GM23338 (cell line): ENCODE measurements around the gene UBTF.

Source experiments
- CREB1 ChIP-seq: fragments of 250-450 bp; sonication (Bioruptor Pico); IDR thresholded peaks from 2 replicates; pipeline ENCODE4 v1.5.0; 2020; ENCODE audit warnings: low read depth, mild to moderate bottlenecking, moderate library complexity
- CTCF ChIP-seq, 2 experiments: fragments of 200-600 bp in 1 of 2; sonication (generic) in 1 of 2; conservative IDR thresholded peaks; 2 replicates each; pipeline versions ENCODE4 v1.5.1 to v1.6.1; 2016 to 2017; ENCODE audit warnings: antibody characterized with exemption in 2 of 2, low read depth in 2 of 2, mild to moderate bottlenecking in 2 of 2, moderate library complexity in 1 of 2
- ETS1 ChIP-seq: IDR thresholded peaks from 2 replicates; pipeline ENCODE4 v1.6.1; 2016; ENCODE audit warnings: antibody characterized with exemption
- EZH2 ChIP-seq: fragments of 200-600 bp; sonication (generic); IDR thresholded peaks from one replicate; pipeline ENCODE4 v1.8.0; 2017; ENCODE audit warnings: antibody characterized with exemption, mild to moderate bottlenecking, low read depth; ENCODE audit not compliant: unreplicated experiment
- EZH2phosphoT487 ChIP-seq: fragments of 200-600 bp; sonication (generic); IDR thresholded peaks from one replicate; pipeline ENCODE4 v1.8.1; 2018; ENCODE audit warnings: antibody characterized with exemption; ENCODE audit not compliant: unreplicated experiment
- JUNB ChIP-seq: IDR thresholded peaks from one replicate; pipeline ENCODE4 v1.6.1; 2016; ENCODE audit warnings: antibody characterized with exemption; ENCODE audit not compliant: unreplicated experiment
- NANOG ChIP-seq: IDR thresholded peaks from 2 replicates; pipeline ENCODE4 v1.6.1; 2016; ENCODE audit warnings: antibody characterized with exemption, borderline replicate concordance
- POLR2AphosphoS5 ChIP-seq: IDR thresholded peaks from 2 replicates; pipeline ENCODE4 v1.6.1; 2016; ENCODE audit warnings: antibody characterized with exemption, low read depth
- REST ChIP-seq: IDR thresholded peaks from one replicate; pipeline ENCODE4 v1.6.1; 2018; ENCODE audit warnings: antibody characterized with exemption; ENCODE audit not compliant: unreplicated experiment
- ZNF114 ChIP-seq: fragments of 250-450 bp; sonication (Bioruptor Pico); IDR thresholded peaks from 2 replicates; pipeline ENCODE4 v1.5.0; 2020; ENCODE audit warnings: mild to moderate bottlenecking, moderate library complexity
- ZNF331 ChIP-seq: fragments of 250-450 bp; sonication (Bioruptor Pico); IDR thresholded peaks from 2 replicates; pipeline ENCODE4 v1.5.0; 2020; ENCODE audit warnings: low read depth, mild to moderate bottlenecking, moderate library complexity

- TF ChIP-seq CTCF (conservative IDR thresholded peaks at IDR 0.05; ENCODE audit: low read depth in 2 of 2): no peak
- TF ChIP-seq EZH2: no peak
- TF ChIP-seq NANOG: no peak
- no peak for TF ChIP-seq ZNF331 (CRISPR knock-in tag)
- TF ChIP-seq EZH2phosphoT487: no peak
- no peak for TF ChIP-seq POLR2AphosphoS5
- no peak for TF ChIP-seq CREB1 (CRISPR knock-in tag)
- TF ChIP-seq ZNF114: no peak
- no peak for TF ChIP-seq JUNB
- TF ChIP-seq REST: no peak
- TF ChIP-seq ETS1: no peak
Measured at GRCh38 chr17:44253006-44253405, 33.5 kb upstream of the UBTF start.
